ENCODE results near the gene RAX.

RAX gene

DNA sequence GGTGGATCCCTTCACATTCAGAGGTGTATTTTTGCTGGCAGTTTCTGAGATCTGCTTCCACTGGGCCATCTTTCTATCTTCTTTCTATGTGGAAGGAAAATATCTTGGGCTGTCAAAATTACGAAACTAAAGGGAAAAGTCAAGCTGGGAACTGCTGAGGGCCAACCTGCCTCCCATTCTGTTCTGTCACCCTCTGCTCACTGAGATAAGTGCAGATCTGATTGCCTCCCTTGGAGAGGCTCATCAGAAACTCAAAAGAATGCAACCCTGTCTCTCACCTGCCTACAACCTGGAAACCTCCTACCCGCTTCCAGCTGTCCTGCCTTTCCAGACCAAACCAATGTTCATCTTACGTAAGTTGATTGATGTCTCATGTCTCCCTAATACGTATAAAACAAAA, 26.5 kb downstream of the RAX start:
- DNase-seq (ENCODE audit: low read depth, low spot score), result no peak

DNA sequence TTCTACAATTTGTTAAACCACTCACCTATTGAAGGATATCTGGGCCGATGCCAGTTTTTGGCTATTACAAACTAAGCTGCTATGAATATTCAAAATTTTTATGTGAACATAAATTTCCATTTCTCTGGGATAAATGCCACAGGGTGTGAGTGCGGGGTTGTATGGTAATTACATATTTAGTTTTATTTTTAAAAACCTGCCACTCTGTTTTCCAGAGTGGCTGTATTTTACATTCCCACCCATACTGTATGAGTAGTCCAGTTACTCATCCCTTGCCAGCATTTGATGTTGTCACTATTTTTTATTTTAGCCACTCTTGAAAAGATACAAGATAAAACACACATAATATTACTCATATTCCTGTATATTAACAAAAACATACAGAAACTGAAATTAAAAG, 30.3 kb downstream of the RAX start:
- no peak for DNase-seq (ENCODE audit: low read depth, low spot score)

DNA sequence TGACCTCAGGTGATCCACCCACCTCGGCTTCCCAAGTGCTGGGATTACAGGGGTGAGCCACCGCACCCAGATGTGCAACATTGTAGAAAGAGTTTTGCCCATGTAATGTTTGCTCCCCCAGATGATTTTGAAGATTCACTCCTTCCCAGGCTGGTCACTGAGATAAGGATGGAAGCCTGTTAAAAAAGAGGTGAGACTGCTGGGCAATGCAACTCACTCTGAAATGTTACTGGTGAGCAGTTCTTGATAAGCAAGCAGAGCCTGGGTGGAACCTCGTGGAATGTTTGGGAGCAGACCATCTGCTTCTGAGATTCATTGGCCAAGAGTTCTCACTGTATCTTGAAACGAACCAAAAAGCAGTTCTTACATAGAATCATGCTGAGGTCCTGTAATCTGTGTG, 33.6 kb downstream of the RAX start:
- DNase-seq (ENCODE audit: low read depth, low spot score), result no peak

DNA sequence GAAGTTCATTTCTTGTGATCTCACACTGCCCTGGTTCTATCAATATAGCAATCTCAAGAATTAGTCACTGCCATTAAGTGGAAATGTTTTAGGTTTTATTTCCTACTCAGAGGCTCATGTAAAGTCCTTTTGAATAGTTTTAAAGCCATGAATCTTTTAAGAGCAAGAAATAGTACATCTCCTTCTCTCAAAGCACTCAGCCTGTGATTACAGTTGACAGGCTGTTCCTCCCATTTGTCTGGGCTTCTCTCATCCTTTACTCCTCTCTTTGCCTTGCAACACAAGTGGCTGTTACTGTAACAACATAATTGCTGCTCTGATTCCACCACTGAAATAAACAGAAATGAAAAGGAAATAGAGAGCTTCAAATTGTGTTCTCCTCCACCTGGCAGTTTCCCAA, 34.9 kb downstream of the RAX start:
- DNase-seq (ENCODE audit: low read depth, low spot score), result no peak

DNA sequence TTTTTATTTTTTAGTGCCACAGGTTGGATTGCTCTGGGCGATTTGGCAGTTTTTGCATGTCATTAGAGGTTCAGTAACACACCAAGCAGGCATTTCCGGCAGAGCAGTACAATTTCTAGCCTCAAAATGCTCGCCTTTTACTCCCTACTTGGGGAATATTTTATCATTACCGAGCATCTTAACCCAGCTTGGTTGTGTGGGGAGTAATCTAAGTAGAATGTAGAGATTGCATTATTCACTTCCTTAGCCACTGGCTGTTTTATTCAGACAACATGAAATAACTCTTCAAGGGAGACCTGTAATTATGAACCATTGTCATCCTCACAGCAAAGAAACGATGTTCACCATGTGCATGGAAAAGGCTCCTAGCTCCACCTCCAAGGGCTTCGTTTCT, 40.2 kb downstream of the RAX start:
- DNase-seq (ENCODE audit: low read depth, low spot score), result no peak

DNA sequence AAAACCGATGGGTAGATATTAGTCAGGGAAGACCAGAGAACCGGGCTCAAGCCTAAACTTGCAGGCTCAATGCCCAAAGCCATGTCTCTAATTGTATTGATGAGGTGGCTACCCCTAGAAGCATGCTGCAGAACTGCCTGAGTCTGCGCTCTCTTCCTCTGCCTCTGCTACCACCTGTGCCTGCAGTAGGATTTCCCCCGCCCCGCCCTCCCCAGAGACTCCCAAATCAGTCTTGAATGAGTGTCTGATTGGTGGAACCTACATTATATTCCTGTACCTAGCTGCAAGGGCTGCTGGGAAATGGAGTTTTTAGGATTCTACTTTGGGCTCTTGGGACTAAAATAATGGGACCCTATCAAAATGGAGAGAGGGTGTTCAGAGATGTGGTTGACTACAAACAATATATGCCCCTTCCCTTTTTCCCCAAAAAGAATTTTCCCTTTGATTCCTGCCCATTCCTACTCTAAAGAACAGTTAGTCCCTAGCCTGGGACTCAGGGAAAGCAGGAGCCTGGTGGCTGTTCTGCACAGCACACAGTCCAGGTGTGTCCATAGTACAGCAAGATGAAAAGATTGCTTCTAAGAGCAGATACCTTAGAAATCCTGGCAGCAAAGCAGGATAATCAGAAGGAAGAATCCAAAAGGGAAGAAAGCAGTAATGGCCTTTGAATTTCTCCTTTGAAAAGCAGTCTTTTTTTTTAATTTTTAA, 40.8 kb downstream of the RAX start:
- DNase-seq (ENCODE audit: low read depth, low spot score), result peak; percentile 21

DNA sequence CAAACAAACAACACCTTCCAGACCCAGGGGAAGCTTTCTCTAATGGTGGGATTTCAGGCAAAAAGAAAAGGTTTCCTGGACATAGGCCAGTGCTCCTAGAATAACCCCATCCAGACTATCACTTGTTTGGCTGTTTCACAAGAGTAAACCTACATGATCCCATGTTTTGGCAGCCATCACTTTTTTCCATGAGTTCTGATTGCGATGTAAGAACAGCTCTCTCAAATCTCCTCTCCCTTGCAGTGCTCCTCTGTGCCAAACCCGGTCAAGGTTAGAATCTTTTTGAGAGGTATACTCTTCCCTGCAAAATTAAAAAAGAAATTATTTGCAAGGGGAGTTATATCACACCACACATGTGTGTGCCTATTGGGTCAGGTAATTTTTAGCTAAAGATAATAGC, 41.4 kb downstream of the RAX start:
- DNase-seq (ENCODE audit: low read depth, low spot score), result no peak

DNA sequence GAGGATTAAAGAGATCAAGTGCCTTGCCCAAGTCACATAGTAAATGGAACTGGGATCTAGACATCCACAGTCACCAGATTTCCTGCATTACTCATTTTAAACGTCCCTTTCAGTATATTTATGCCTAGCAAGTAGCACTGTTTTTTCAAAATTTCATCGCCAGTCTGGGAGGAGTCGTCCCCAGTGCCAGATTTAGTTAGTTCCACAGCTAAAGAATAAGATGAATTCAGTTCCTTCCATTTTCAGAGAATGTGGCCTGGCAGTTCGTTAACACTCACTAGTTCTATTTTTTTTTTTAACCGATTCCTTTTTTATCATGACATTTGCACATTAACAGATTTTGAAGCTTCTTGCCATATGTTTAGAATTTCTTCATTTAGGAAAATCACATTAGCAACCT, 42.1 kb downstream of the RAX start:
- DNase-seq (ENCODE audit: low read depth, low spot score), result no peak

DNA sequence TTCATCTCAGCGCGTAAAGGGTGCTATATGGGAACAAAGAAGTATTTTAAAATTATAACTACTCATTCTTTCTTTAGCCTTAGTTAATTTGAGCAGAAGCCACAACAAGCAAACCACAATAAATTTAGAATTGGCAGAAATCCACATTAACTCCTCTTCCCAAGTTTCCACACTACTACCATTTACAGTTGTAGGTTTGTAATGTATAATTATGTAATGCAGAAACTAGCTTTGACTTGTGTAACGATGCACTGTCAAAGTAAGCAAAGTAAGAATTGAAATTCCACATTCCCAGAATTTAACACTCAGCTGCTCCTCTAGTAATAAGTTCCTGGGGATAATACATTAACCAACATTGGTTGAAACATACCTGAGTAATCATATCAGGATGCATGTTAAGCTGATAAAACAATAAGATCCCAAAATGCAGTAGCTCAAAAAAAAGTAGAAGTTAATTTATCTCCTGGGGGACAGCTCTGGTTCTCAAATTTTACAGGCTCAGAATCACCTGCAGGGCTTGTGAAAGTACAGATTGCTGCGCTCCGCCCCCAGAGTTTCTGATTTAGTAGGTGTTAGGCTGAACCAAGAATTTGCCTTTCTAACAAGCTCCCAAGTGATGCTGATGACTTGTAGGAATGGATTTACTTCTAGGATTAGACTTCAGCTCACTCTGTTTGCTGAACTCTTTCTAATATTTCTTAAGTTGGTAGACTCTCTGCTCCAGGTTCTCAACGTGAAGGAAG, 43.4 kb downstream of the RAX start:
- no peak for DNase-seq (ENCODE audit: low read depth, low spot score)

DNA sequence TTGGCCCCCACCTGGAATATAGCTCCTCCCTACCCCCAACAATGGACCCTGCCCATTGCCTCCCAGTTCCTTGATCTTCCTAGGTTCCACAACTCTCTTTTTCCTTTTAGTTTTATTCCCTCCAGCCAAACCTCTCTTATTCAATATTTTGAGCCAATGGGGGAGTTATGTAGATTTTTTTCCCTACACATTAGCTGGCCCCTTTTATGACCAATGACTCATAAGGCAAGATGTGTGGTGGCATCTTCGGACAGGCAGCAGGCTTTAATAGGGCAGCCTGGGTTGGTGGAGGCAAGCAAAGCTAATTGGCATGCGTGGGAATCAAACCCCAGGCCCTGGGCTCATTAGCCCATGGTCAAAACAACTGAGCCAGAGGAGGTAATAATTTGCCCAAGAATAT, 44.1 kb downstream of the RAX start:
- DNase-seq (ENCODE audit: low read depth, low spot score), result no peak

DNA sequence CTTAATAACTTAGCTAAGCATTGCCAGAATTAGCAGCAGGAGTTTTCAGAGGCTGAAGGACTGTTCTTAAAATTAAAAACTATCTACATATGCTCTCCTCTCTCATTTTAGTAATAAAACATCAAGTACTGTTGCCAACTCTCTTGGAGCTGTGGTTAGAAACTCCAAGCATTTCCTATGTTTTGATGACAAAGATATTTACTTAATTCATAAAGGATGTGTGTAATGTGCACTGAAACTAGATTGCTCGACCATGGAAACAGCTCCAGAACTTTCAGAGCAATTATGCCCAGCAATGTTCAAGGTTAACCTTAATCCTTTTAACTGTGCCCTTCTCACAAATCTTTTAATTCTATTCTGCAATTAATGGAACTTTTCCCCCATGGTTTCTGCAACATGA, 44.9 kb downstream of the RAX start:
- DNase-seq (ENCODE audit: low read depth, low spot score), result no peak

DNA sequence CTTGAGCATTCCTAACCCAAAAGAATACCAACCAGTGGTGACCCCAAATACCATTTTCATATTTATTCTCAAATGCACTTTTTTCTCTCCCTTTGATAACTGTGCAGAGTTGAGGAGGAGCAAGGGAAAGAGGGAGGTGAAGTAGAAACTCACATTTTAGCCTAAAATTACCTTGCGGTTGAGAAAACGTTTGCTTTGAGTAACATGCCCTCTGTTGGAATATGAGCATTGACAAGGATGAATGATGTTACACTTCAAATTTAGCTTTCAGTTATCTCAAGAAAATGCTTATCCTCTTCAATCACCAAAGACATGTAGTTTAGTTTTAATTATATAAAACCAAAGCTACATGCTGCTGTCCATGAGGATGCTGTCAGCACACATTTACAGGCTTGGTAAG, 50.9 kb downstream of the RAX start:
- no peak for DNase-seq (ENCODE audit: low read depth, low spot score)

DNA sequence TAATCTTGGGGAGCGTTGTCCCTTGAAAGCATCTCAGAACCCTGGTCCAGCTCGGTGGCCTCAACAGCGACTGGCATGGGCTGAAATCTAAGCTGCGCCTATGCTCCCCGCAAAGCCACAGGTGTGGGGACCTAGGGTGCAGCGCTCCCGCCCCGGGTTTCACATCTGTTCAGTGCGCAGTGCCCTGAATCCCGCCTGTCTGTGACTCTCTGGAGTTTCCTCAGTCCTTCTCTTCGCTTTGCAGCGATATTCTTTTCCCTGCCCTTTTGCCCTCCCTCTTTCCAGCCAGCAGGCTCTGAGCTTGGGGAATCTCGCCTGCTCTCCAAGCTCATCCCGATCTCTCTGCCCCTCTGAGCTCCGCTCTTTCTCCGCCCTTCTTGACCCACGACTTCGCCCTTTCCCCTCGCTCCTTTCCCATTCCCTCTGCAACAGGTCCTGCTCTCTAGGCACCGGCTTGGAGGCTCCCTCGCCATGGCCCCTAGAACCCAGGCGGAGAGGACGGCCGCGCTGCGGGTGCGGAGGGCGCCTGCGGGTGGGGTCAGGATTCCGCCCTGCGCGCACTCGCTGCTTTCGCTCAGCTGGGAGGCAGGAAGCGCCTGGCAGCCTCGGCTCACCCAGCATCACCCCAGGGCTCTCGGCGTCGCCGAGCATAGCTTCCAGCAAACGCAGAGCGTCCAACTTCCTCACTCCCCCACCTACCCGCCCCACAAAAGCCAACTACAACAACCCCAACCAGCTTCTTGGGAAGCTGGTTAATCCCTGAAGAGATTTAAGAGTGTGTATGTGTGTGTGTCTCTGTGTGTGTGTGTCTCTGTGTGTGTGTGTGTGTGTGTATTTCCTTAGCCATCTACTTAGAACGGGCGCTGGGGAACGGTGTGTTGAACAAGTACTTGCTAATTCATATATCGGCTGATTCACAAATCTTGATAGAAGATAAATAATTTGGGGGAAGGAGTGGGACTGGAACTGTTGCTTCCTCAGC, 52.2 kb downstream of the RAX start:
- DNase-seq (ENCODE audit: low read depth, low spot score), result peak; percentile 34

DNA sequence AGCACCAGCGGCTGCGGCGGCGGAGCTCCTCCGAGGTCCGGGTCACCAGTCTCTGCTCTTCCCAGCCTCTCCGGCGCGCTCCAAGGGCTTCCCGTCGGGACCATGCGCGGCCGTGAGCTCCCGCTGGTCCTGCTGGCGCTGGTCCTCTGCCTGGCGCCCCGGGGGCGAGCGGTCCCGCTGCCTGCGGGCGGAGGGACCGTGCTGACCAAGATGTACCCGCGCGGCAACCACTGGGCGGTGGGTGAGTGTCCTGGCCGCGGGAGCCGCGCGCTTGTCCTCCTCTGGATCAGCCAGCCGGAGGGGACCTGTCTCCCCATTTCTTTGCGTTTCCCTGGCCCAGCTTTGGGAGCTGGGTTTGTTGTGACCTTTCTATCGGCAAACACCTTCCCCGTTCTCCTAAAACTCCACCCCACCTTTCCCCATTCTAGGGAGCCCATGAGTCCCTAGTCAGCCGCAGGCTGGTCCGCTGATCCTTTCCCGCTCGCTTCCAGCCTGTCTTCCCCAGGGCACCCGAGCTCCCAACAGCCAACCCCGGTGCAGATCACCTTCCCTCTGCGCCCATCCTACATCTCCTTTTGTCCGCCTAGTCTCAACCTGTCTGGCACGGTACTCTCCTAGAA, 53.0 kb downstream of the RAX start:
- peak; percentile 28 for DNase-seq (ENCODE audit: low read depth, low spot score)

DNA sequence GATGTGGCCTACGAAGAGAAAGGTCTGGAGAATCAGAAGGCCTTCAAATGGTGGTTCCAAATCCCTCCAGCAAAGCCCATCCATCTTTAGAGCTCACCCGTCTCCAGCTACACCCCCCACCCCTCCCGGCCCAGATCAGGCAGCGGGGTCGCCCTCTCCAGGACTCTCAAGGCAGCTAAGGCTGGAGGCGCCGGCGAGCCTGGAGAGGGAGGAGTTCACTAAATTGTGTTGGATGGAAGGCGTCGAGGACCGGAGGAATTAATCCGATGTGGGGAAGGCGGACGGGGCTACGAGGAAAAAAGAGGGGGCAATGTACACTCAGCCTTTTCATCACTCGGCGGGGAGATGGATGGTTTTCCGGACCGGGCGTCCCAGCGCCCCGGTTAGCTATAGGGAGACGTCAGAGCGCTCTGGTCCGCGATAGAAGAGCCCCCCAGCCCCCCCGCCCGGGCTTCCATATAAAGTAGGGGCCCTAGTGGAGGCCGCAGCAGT, 53.5 kb downstream of the RAX start, which contains the start of gene GRP:
Gene GRP, plus strand, starts transcription at position 487 of the 492 bp plus-strand sequence. CDS start 108 bp downstream, outside the sequence.
- DNase-seq (ENCODE audit: low read depth, low spot score), result peak; percentile 30

DNA sequence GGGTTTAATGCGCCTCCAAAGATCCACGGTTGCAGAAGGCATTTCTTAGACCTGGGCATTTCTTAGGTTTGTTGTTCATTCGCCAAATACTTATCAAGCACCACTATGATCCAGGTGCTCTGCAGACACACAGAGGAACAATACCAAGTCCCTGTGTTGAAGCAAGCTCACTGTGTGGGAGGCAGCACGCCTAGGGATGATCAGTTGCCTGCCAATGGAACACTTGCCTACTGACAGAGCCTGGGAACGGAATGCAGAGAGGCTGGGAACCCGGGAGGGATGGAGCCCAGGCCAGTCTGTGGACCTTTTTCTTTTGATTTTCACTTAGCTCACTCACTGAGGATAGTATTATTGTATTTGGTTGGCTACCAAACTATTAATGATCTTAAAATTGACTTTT, 55.2 kb downstream of the RAX start:
- DNase-seq (ENCODE audit: low read depth, low spot score), result no peak

All from ELF-1 (cell line).